ENCODE results near the gene ZFYVE28. TPM values are rescaled to one million over a fixed set of nuclear protein-coding genes. Genes with fewer than 3 reads are reported as not detected.
A peak's percentile ranks its signal among the peaks of the same experiment; 100 is the strongest.

ZFYVE28 gene
- total RNA-seq, 6 experiments from 2014 or later, result 2.5 to 9.6 (median 4.8) TPM

DNA sequence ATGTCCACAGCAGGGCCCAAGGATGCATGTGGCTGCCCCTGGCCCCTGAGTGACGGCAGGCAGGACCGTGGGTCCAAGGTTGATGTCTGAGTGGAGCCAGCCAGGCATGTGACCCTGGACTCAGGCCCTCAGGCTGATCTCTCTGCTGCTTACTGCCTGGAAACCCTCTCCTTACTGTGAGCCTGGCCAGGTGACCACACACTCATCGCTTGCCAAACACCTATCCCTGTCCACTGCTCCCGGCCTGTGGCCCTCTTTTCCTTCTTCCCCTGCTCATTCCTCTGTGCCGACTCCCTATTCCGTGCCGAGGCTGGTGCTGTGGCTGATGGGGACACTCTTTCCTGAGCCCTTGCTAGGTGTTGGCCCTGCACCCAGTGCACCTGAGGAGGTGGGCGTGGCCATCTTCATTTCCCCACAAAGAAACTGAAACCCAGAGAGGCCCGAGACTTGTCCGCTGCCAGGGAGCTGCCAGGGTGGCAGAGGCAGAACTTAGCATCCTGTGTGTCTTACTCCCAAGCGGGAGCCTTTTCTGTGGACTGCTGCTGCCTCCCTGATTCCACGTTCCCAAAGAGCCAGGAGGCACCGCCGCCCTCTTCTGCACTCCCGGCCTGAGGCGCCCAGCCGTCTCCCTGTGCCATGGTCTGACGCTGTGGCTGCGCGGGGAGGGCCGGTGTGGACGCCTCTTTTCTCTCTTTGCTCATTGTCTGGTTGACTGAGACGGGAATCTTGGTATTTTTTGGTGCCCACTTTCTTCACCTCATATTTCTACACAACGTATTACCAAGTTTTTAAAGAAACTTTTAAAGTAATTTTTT, 39.2 kb upstream of the ZFYVE28 start:
- Histone ChIP-seq H3K36me3 (no peaks in the 10 kb centered on the region), H3K9me3 (no peaks in the 10 kb centered on the region), H3K27ac (no peak overlapping the region), H3K4me1 (peaks cover 0 to 6% (median 3%) of the 10 kb centered on the region in 4 donors), H3K4me3 (no peak overlapping the region), H3K27me3 (no peaks in the 10 kb centered on the region)
- intact Hi-C loops (cut with DNase I), result no loop called here
- TF ChIP-seq, protein P1, sequence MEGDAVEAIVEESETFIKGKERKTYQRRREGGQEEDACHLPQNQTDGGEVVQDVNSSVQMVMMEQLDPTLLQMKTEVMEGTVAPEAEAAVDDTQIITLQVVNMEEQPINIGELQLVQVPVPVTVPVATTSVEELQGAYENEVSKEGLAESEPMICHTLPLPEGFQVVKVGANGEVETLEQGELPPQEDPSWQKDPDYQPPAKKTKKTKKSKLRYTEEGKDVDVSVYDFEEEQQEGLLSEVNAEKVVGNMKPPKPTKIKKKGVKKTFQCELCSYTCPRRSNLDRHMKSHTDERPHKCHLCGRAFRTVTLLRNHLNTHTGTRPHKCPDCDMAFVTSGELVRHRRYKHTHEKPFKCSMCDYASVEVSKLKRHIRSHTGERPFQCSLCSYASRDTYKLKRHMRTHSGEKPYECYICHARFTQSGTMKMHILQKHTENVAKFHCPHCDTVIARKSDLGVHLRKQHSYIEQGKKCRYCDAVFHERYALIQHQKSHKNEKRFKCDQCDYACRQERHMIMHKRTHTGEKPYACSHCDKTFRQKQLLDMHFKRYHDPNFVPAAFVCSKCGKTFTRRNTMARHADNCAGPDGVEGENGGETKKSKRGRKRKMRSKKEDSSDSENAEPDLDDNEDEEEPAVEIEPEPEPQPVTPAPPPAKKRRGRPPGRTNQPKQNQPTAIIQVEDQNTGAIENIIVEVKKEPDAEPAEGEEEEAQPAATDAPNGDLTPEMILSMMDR (IDR thresholded peaks at IDR 0.05), result no peak
- no peak for TF ChIP-seq POLR2A (IDR thresholded peaks at IDR 0.05)
- ATAC-seq, result no peak
- peak in 1 of 3 donors; percentile 46 for DNase-seq
- 92% methylated on average over 13 of the region's 24 CpGs for WGBS (ENCODE audit: insufficient coverage, low coverage, low lambda C conversion rate, missing lambda C conversion rate)

DNA sequence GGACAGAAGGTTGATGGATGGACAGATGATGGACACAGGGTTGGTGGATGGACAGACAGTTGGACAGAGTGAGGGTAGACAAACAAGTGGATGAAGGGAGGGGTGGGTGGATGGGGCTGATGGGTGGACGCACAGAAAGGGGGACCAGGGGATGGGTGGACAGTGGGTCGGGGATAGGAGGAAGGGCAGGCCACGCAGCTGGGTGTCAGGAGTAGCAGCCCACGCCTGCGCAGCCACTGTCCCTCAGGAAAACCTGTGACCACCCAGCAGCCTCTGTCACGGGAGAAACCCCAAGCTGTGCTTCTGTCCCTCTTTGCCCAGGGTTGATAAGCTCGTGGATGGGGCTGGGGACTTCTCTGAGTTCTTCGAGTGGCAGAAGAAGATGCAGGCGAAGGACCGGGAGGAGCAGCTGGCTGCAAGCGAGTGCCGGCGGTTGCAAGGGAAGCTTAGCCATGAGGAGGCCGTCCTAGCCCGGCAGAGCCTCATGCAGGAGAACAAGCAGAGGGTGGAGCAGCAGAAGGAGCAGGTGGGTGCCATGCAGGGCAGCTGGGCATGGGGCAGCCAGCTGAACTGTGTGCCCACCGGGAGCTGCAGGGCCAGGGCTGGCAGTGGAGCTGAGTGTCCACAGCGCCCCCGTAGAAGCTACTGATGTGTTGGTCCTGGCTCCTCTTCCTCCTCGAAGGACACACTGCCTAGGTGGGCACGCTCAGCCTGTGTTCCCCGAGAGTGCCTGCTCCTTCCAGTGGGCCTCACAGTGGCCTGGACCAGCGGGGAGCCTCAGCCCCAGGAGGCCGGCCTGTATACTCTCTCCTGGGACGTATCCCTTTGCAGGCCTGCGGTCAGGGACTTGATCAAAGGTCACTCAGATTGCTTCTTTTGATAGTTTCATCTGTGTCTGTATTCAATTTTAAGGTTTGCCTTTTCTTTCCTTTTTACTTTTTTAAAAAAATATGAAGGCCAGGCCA, 33.7 kb upstream of the ZFYVE28 start:
- intact Hi-C loops (cut with DNase I), result no loop called here
- no peak for TF ChIP-seq POLR2A (IDR thresholded peaks at IDR 0.05)
- TF ChIP-seq, protein P1 (IDR thresholded peaks at IDR 0.05), result no peak
- Histone ChIP-seq H3K9me3 (no peaks in the 10 kb centered on the region), H3K27me3 (no peaks in the 10 kb centered on the region), H3K4me1 (no peaks in the 10 kb centered on the region), H3K27ac (no peak overlapping the region), H3K4me3 (no peak overlapping the region), H3K36me3 (no peaks in the 10 kb centered on the region)
- WGBS (ENCODE audit: insufficient coverage, low coverage, low lambda C conversion rate, missing lambda C conversion rate), result 68% methylated on average over 5 of the region's 25 CpGs
- peak in 1 of 3 donors; percentile 31 for DNase-seq
- peak in 2 of 4 donors; percentile 12 to 15 for ATAC-seq

DNA sequence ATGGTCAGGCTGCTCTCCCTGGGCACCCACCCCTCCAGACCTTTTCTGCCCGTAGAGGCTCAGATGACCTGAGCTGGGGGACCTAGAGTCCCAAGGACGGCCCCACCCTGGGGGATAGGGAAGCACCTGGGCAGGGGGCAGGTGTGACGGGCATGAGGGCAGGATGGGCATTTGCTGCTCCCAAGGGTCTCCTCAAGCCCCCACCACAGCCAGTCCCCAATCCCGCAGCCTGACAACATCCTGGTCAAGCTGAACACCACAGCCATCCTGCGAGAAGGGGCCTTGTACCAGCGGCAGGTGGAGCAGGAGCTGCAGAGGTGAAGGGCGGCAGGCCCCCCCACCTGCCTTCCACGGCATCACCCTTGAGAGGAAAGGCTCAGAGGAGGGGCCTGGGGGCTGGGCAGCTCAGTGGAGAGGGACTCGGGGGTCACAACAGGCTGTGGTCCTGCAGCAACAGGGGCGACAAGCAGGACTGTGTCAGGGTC, 32.6 kb upstream of the ZFYVE28 start:
- intact Hi-C loops (cut with DNase I), result no loop called here
- DNase-seq, result peak in 1 of 3 donors; percentile 23
- Histone ChIP-seq H3K4me1 (no peaks in the 10 kb centered on the region), H3K36me3 (no peaks in the 10 kb centered on the region), H3K27ac (no peak overlapping the region), H3K9me3 (no peaks in the 10 kb centered on the region), H3K27me3 (no peaks in the 10 kb centered on the region), H3K4me3 (no peak overlapping the region)
- ATAC-seq, result peak in 1 of 4 donors; percentile 8
- WGBS (ENCODE audit: insufficient coverage, low coverage, low lambda C conversion rate, missing lambda C conversion rate), result no CpG with 5 or more reads among the region's 10 CpGs
- TF ChIP-seq POLR2A (IDR thresholded peaks at IDR 0.05), result no peak
- TF ChIP-seq, protein P1 (IDR thresholded peaks at IDR 0.05), result no peak

DNA sequence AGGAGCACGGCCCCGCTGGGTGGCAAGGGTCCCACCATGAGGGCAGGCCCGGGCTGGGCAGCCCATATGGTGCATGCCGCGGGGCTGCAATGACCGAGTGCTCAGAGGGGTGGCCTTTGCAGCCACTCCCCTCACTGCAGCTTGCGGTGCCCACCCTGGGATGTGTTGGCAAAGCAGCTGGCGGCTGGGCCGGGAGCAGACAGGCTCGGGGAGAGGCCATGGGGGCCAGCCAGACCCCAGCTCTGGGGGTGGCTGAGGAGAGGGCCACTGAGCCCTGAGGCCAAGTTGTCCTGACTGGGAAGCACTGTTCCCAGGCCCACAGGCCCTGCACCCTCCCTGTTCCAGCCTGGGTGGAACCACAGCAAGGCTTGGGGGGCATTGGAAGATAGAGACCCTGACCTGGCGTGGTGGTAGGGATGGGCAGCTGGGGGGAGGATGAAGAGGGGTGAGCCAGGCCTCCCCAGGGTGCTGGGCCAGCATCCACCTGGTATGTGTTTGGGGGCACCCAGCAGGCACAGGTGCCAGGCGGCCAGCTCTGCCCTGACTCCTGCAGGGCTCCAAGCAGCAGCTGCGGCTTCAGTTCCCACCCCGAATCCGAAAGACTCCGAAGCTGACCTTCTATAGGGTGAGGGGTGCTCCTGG, 32.1 kb upstream of the ZFYVE28 start:
- no peak for DNase-seq
- intact Hi-C loops (cut with DNase I), result no loop called here
- H3K9me3 ChIP-seq, result no peaks in the 10 kb centered on the region
- H3K4me1 ChIP-seq, result no peaks in the 10 kb centered on the region
- no peaks in the 10 kb centered on the region for H3K36me3 ChIP-seq
- TF ChIP-seq, protein P1 (IDR thresholded peaks at IDR 0.05), result no peak
- no peak for TF ChIP-seq POLR2A (IDR thresholded peaks at IDR 0.05)
- WGBS (ENCODE audit: insufficient coverage, low coverage, low lambda C conversion rate, missing lambda C conversion rate), result 76% methylated on average over 5 of the region's 16 CpGs
- H3K4me3 ChIP-seq, result no peak overlapping the region
- H3K27me3 ChIP-seq, result no peaks in the 10 kb centered on the region
- no peak for ATAC-seq
- no peak overlapping the region for H3K27ac ChIP-seq
